Lower leg skin (tissue), 4 donors: Measurements from ENCODE around the gene SPATA32. TPM values are rescaled to one million over a fixed set of nuclear protein-coding genes. Genes with fewer than 3 reads are reported as not detected.

ENCODE experiments used
- DNase-seq, 2 donors: peaks; one replicate each; pipeline ENCODE4 v3.0.0-alpha.2; 2019; ENCODE audit warnings: low spot score in 2 of 2
- H3K4me3 ChIP-seq: fragments of 200-600 bp; sonication (generic); 2 replicates; pipeline ENCODE4 v1.5.1; 2017; ENCODE audit warnings: mild to moderate bottlenecking, low read depth; ENCODE audit not compliant: poor library complexity, severe bottlenecking
- CTCF ChIP-seq, 3 donors: fragments of 450-650 bp; IDR thresholded peaks; one replicate each; pipeline ENCODE4 v1.5.1; 2016; ENCODE audit warnings: antibody characterized with exemption in 3 of 3, mild to moderate bottlenecking in 3 of 3, moderate library complexity in 2 of 3
- POLR2A ChIP-seq, 2 donors: fragments of 450-650 bp; IDR thresholded peaks; one replicate each; pipeline ENCODE4 v1.6.1; 2016 to 2017; ENCODE audit warnings: antibody characterized with exemption in 2 of 2, mild to moderate bottlenecking in 1 of 2, moderate library complexity in 1 of 2
- WGBS, 2 donors: methylation state at CpG; one replicate each; pipeline ENCODE4 v1.1.5; 2018; 5-methylcytosine and 5-hydroxymethylcytosine counted together
- intact Hi-C: fragments of 100-400 bp; cut with DNase I; formaldehyde crosslinking; loops from one replicate; pipeline ENCODE4 v1.15.0; 2023; ENCODE audit warnings: low total_unique reads
- total RNA-seq, 4 donors: library from RNA; depleted of rRNA; stranded (reverse); fragments of >200 nt; gene quantifications; one replicate each; pipeline ENCODE4 v1.1.0, GENCODE V29; 2016

The SPATA32 gene
- total RNA-seq, 4 donors from 2014 or later = not detected

GRCh38 chr17:45291171-45291805, 29.4 kb upstream of the SPATA32 start:
- intact Hi-C loops = no loop called here
- TF ChIP-seq CTCF (IDR thresholded peaks at IDR 0.05) = no peak
- no peak for TF ChIP-seq POLR2A (IDR thresholded peaks at IDR 0.05)
- WGBS, 2 donors = 42 to 47% methylated on average over 5 of the region's 5 CpGs
- DNase-seq = no peak
- no peak overlapping the region for H3K4me3 ChIP-seq

- 73 to 80% methylated on average over 11 of the region's 11 CpGs for WGBS, 2 donors
- intact Hi-C loops = no loop called here
- TF ChIP-seq POLR2A (IDR thresholded peaks at IDR 0.05) = no peak
- no peak for TF ChIP-seq CTCF (IDR thresholded peaks at IDR 0.05)
- H3K4me3 ChIP-seq = no peak overlapping the region
- DNase-seq = no peak
These were observed 28.4 kb upstream of the SPATA32 start for GRCh38 chr17:45290269-45290765.

GRCh38 chr17:45289301-45290268, 27.7 kb upstream of the SPATA32 start:
- H3K4me3 ChIP-seq = no peak overlapping the region
- WGBS, 2 donors = 78 to 79% methylated on average over 15 of the region's 15 CpGs
- no peak for DNase-seq
- TF ChIP-seq POLR2A (IDR thresholded peaks at IDR 0.05) (no peak), CTCF (IDR thresholded peaks at IDR 0.05) (no peak)
- intact Hi-C loops = no loop called here

GRCh38 chr17:45288825-45289224, 26.9 kb upstream of the SPATA32 start:
- intact Hi-C loops = no loop called here
- TF ChIP-seq POLR2A (IDR thresholded peaks at IDR 0.05) = no peak
- no peak for TF ChIP-seq CTCF (IDR thresholded peaks at IDR 0.05)
- WGBS, 2 donors = 71 to 76% methylated on average over 10 of the region's 10 CpGs
- H3K4me3 ChIP-seq = no peak overlapping the region
- DNase-seq = no peak

- H3K4me3 ChIP-seq = no peak overlapping the region
- WGBS, 2 donors = 64 to 80% methylated on average over 8 to 10 of the region's 10 CpGs
- TF ChIP-seq CTCF (IDR thresholded peaks at IDR 0.05) (no peak), POLR2A (IDR thresholded peaks at IDR 0.05) (no peak)
- intact Hi-C loops = no loop called here
- DNase-seq = no peak
These were observed 25.9 kb upstream of the SPATA32 start for GRCh38 chr17:45287526-45288500.
